ENCODE data around the gene PCSK7. TPM values are rescaled to one million over a fixed set of nuclear protein-coding genes. Genes with fewer than 3 reads are reported as not detected.
"Not testable (repeated sequence)": the region's sequence is repeated elsewhere in the genome, so short reads cannot be mapped to it uniquely, and the experiment has no call there.

The PCSK7 gene
- total and polyA plus RNA-seq, 2 donors from 2014 or later, result 14.5 to 70.2 TPM

DNA sequence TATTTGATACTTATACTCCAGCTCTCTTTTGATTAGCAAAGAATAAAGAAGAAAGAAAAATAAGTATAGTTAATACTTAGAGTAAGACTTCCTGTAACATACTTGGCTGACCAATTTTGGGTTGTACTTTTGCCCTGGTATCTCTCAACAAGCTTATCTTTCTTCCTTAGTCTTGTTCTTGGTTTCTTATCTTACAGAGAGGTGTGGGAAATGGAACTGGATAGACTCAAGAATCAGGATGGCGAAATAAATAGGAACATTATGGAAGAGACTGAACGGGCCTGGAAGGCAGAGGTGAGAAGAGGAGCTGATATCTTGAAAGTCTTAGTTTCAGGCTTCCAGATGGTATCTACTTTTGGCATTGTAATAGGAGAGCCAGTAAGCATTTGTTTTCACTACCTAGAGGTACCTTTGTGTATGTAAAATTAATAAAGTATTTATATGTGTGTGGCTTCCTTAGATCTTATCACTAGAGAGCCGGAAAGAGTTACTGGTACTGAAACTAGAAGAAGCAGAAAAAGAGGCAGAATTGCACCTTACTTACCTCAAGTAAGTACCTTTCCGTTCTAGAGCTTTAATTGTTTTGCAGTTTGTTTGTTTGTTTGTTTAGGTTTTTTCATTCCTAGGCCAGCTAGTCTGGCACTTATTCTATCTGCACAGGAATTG, 48.0 kb upstream of the PCSK7 start:
- Histone ChIP-seq H3K27ac (ENCODE audit: low read depth in 2 of 2, low read length in 2 of 2) (no peak overlapping the region), H3K9ac (ENCODE audit: low read length in 3 of 3) (no peak overlapping the region), H3K9me3 (ENCODE audit: control insufficient read depth in 2 of 3, insufficient read depth in 1 of 3, low read length in 3 of 3) (no peaks in the 10 kb centered on the region), H3K4me1 (ENCODE audit: control insufficient read depth in 2 of 3, insufficient read depth in 2 of 3, low read depth in 1 of 3, low read length in 3 of 3) (no peaks in the 10 kb centered on the region), H3K36me3 (ENCODE audit: control insufficient read depth in 2 of 3, insufficient read depth in 3 of 3, low read length in 3 of 3) (peaks cover 0 to 30% (median 16%) of the 10 kb centered on the region in 3 donors), H3K27me3 (ENCODE audit: control insufficient read depth, insufficient read depth, low read length) (no peaks in the 10 kb centered on the region), H3K4me3 (ENCODE audit: low read length in 3 of 3) (no peak overlapping the region)
- intact Hi-C loops (cut with DNase I), result no loop called here
- FAIRE-seq (no peak), DNase-seq (no peak)
- TF ChIP-seq, protein P1, sequence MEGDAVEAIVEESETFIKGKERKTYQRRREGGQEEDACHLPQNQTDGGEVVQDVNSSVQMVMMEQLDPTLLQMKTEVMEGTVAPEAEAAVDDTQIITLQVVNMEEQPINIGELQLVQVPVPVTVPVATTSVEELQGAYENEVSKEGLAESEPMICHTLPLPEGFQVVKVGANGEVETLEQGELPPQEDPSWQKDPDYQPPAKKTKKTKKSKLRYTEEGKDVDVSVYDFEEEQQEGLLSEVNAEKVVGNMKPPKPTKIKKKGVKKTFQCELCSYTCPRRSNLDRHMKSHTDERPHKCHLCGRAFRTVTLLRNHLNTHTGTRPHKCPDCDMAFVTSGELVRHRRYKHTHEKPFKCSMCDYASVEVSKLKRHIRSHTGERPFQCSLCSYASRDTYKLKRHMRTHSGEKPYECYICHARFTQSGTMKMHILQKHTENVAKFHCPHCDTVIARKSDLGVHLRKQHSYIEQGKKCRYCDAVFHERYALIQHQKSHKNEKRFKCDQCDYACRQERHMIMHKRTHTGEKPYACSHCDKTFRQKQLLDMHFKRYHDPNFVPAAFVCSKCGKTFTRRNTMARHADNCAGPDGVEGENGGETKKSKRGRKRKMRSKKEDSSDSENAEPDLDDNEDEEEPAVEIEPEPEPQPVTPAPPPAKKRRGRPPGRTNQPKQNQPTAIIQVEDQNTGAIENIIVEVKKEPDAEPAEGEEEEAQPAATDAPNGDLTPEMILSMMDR (IDR thresholded peaks at IDR 0.05; ENCODE audit: borderline replicate concordance, extremely low read depth, insufficient read depth), result no peak

DNA sequence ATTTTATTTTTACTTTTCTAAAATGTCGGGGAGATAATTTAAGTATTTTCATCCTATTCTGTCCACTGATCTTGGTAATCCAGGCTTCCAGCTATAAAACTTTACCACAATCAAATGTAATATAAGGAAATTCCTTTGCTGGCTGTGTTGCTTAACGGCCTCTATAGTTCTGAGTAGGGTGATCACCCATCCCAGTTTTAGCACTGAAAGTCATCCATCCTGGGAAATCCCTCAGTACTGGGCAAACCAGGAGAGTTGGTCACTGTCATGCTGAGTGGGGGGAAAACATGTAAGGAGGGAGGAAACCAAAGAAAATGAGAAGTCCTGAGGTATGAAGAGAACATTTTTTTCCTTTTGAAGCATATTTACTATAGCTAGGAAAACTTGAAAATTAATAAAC, 46.5 kb upstream of the PCSK7 start:
- no peak overlapping the region for H3K4me3 ChIP-seq (ENCODE audit: low read length in 3 of 3)
- H3K9ac ChIP-seq (ENCODE audit: low read length in 3 of 3), result no peak overlapping the region
- no peak overlapping the region for H3K27ac ChIP-seq (ENCODE audit: low read depth in 2 of 2, low read length in 2 of 2)
- intact Hi-C loops (cut with DNase I), result no loop called here
- TF ChIP-seq, protein P1 (IDR thresholded peaks at IDR 0.05; ENCODE audit: borderline replicate concordance, extremely low read depth, insufficient read depth), result no peak
- no peaks in the 10 kb centered on the region for H3K9me3 ChIP-seq (ENCODE audit: control insufficient read depth in 2 of 3, insufficient read depth in 1 of 3, low read length in 3 of 3)
- FAIRE-seq (no peak), DNase-seq (no peak)
- H3K27me3 ChIP-seq (ENCODE audit: control insufficient read depth, insufficient read depth, low read length), result no peaks in the 10 kb centered on the region
- H3K36me3 ChIP-seq (ENCODE audit: control insufficient read depth in 2 of 3, insufficient read depth in 3 of 3, low read length in 3 of 3), result peaks cover 0 to 24% (median 12%) of the 10 kb centered on the region in 3 donors
- no peaks in the 10 kb centered on the region for H3K4me1 ChIP-seq (ENCODE audit: control insufficient read depth in 2 of 3, insufficient read depth in 2 of 3, low read depth in 1 of 3, low read length in 3 of 3)

DNA sequence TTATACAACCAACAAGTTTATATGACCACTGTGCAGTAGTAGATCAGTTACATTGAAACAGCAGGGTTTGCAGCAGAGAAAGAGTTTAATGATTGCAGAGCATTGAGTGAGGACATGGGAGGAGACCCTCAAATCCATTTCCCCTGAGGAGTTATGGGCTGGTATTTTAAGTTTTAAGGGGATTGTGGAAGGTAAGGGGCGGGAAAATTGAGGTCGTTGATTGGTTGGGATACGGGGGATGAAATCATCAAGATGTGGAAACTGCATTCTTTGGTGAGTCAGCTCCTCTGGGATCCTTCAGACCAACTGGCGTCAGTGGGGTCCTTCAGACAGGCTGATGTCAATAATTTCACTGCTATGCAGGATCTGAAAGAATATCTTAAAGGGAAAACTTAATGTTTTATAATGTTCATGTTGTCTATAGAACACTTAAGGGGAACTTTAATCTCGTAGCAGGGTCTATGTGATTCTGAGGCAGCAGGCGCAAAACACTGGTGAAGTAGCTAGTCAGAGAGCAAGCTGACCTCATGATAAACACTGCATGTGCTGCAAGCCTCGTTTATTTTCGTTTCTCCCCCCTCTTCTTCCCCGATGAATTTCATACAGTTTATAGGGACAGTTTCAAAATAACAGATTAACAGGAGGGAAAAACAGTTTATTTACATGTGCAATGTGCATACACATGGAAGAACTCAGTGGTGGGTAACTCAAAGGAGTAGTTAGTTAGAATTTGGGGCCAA, 41.8 kb upstream of the PCSK7 start:
- no peak overlapping the region for H3K4me3 ChIP-seq (ENCODE audit: low read length in 3 of 3)
- H3K27me3 ChIP-seq (ENCODE audit: control insufficient read depth, insufficient read depth, low read length), result no peaks in the 10 kb centered on the region
- no peaks in the 10 kb centered on the region for H3K4me1 ChIP-seq (ENCODE audit: control insufficient read depth in 2 of 3, insufficient read depth in 2 of 3, low read depth in 1 of 3, low read length in 3 of 3)
- intact Hi-C loops (cut with DNase I), result no loop called here
- FAIRE-seq, result no peak
- H3K9me3 ChIP-seq (ENCODE audit: control insufficient read depth in 2 of 3, insufficient read depth in 1 of 3, low read length in 3 of 3), result no peaks in the 10 kb centered on the region
- DNase-seq, result no peak
- peaks cover 0 to 2% (median 2%) of the 10 kb centered on the region in 3 donors for H3K36me3 ChIP-seq (ENCODE audit: control insufficient read depth in 2 of 3, insufficient read depth in 3 of 3, low read length in 3 of 3)
- no peak overlapping the region for H3K9ac ChIP-seq (ENCODE audit: low read length in 3 of 3)
- no peak overlapping the region for H3K27ac ChIP-seq (ENCODE audit: low read depth in 2 of 2, low read length in 2 of 2)
- TF ChIP-seq, protein P1 (IDR thresholded peaks at IDR 0.05; ENCODE audit: borderline replicate concordance, extremely low read depth, insufficient read depth), result no peak

DNA sequence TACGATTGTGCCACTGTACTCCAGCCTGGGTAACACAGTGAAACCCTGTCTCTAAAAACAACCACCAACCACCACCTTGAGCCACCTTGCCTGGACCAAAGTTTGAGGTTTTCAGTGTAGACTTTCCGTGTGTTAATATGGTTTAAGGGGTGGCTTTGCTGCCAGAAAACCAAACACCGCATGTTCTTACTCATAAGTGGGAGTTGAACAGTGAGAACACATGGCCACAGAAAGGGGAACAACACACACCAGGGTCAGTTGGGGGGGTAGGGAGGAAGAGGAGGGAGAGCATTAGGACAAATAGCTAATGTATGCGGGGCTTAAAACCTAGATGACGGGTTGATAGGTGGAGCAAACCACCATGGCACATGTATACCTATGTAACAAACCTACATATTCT, 40.3 kb upstream of the PCSK7 start:
- H3K9ac ChIP-seq (ENCODE audit: low read length in 3 of 3); H3K4me1 ChIP-seq (ENCODE audit: control insufficient read depth in 2 of 3, insufficient read depth in 2 of 3, low read depth in 1 of 3, low read length in 3 of 3); intact Hi-C loops (cut with DNase I); DNase-seq; H3K4me3 ChIP-seq (ENCODE audit: low read length in 3 of 3); H3K27me3 ChIP-seq (ENCODE audit: control insufficient read depth, insufficient read depth, low read length); FAIRE-seq; H3K36me3 ChIP-seq (ENCODE audit: control insufficient read depth in 2 of 3, insufficient read depth in 3 of 3, low read length in 3 of 3); H3K27ac ChIP-seq (ENCODE audit: low read depth in 2 of 2, low read length in 2 of 2); H3K9me3 ChIP-seq (ENCODE audit: control insufficient read depth in 2 of 3, insufficient read depth in 1 of 3, low read length in 3 of 3): not testable (repeated sequence)

All from kidney (tissue), 14 donors.